ENCODE results near the gene PRDM1.

PRDM1 gene

GRCh38 chr6:106072501-106073090, 13.5 kb upstream of the PRDM1 start:
- DNase-seq, result no peak

- DNase-seq, result no peak
These were observed 12.0 kb upstream of the PRDM1 start for GRCh38 chr6:106074146-106074545.

GRCh38 chr6:106076139-106076538, 10.0 kb upstream of the PRDM1 start:
- DNase-seq, result no peak

DNA sequence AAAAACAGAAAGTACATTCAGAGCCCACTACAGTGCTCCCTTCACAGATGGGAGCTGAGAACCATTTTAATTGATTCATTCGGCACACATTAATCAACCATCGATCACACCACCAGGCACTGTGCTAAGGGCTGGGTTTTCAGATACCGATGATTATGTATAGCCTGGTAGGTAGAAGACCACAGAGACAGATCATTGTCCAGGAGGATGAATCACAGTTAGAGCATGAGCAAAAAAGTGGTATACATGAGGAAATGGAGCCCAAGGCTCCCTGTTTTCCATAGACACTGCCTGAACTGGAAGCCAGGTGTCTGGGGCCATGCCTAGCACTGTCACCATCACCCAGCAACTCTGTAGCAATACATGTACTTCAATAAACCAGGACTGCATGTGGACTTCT, 9.0 kb upstream of the PRDM1 start:
- no peak for DNase-seq

GRCh38 chr6:106077881-106078280, 8.3 kb upstream of the PRDM1 start:
- DNase-seq, result no peak

DNA sequence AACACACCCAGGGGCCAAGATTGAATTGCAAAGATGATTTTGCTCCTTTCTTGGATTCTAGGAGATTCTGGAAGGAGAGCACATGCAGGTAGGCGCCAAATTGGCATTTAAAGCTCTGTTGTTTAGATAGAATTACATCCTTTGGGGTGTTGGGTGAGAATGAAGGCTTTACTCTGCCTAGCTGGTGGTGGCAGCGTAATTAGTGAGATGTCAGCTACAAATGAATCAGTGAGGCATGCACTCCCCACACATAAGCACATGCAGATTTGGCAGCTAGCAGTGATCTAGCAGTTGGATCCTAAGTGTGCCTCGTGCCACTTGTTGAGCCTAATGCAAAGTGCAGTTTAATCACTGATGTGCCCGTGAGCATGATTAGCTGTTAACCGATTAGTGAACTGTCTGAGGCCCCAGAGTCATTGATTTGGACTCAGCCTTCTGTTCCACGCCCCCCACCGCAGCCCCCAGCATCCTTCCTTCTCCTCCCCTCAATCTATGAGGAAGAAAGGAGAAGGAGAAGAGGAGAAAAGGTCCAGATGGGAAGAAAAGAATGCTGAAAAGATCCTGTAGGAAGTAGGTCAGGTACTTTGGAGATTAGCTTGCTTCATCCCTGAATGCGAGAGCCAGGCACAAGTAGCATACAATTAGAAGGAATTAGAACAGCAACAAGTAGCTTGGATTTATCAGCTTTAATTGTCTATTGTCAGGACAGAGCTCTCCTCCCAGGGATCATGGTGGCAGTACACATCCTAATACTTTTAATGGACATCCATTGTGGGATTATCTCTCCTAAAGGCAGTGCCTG, 6.0 kb upstream of the PRDM1 start:
- no peak for DNase-seq

DNA sequence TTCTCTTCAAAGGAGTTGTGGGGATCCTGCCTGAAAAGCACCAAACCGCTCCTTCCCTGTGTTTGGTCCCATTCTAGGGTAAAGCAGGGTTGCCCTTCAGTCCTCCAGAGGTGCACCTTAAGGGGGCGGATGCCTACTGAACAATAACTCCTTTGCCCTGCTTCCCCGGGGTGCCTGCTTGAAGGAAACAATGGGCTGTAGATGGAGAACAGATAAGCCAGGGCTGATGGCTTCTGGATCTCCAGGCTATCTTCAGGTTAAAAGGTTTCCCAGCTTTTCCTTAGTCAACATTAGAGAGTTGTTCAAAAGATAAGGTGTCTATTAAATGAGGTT, 5.4 kb upstream of the PRDM1 start:
- no peak for DNase-seq

DNA sequence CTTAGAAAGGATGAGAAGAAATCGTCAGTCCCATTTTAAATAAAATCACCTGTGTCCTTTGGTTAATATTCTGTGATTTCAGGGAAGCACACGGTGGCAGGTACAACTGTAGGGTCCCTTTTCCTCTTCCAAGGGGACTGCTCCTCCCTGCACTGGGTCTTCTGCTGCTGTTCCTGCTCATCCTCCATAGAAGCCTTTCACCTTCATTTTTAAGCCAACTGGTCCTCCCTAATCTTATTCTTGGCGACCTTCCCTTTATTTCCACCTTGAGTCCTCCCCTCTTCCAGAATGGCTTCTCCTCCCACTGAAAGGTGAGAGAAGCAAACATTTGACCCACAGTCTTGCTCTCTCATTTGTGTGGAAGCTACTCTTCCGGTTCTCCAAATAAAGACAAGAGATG, 4.4 kb upstream of the PRDM1 start:
- no peak for DNase-seq

DNA sequence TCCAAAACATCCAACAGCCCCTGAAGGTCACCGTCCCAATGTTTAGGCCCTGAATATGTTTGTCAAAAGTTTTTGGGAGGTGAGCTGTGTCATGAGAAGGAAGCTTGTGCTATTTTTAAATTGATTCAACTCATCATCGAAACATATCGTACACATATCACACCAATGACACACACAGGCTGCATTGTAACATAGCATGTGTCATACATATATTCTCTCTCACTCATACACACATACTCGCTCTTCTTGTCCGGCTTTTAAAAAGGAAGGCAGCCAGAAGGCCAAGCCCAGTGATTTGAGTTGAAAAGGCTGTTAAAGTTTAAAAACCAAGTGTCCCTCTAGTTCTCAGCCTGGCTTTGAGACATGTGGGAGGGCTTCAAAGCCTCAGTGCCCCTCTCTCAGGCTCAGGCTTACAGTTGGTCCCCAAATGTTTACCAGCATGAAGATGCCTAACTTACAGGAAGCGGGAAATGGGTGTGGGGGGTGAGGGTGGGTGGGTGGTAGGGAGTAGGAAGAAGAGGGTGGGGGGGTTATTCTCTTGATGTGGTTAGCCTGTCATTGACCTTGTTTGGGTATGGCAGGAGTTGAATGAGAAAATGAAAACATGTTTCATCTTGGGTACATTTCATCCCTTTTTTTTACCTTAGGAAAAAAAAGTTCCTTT, 3.3 kb upstream of the PRDM1 start:
- no peak for DNase-seq

DNA sequence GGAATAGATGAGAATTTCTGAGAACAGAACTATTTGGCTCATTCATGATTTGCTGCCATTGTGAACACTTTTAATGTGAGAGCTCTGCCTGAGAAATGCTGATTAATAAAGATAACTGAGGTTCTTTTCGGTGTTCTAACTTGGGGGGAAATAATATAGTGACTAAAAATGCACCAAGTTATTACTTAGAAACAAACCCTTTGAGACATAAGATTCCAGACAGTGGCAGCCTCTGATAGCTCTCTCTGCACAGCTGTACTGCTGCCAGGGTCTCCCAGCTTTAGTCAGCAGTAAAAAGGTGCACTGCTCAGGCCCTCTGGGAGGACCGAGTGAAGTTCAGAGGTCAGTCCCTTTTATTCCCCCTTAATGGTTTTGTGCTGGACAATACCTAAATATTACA, 2.5 kb upstream of the PRDM1 start:
- no peak for DNase-seq

GRCh38 chr6:106084106-106084988, 1.8 kb upstream of the PRDM1 start:
- no peak for DNase-seq

- DNase-seq, result no peak
These were observed 996 bp upstream of the PRDM1 start for GRCh38 chr6:106084989-106085691.

- no peak for DNase-seq
These were observed 498 bp upstream of the PRDM1 start for GRCh38 chr6:106085692-106085983.

- DNase-seq, result no peak
These were observed 659 bp downstream of the PRDM1 start for GRCh38 chr6:106086814-106087175.

DNA sequence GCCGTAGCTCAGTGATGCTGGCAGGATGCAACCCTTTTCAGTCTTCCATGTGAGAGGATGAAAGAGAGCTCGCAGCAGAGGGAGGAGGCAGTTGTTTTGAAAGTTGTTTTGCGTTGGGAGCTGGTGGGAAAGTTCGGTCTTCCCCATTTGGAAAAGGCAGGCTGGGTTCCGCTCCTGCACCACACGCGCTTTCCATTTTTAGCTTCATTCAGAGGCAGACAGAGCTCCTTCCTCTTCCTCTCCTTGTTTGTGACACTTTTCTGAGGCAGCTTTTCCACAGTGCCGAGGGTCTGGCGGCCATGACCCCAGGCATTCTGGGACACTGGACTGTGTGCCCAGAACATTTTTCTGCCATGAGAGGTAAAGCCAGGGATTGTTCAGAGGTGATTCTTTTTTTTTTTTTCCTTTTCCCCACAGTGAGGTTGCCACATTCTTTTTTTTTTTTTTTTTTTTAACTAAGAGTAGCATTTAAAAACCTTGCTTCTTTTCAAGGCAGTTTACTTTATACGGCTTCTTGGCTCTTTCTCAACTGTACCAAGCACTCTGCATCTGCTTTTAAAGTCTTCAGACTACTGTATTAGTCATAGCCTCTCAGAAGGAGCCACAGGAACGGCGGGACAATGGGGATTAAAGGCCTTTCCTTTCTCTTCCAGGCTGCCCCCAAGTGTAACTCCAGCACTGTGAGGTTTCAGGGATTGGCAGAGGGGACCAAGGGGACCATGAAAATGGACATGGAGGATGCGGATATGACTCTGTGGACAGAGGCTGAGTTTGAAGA, 1.6 kb downstream of the PRDM1 start:
- DNase-seq, result no peak

DNA sequence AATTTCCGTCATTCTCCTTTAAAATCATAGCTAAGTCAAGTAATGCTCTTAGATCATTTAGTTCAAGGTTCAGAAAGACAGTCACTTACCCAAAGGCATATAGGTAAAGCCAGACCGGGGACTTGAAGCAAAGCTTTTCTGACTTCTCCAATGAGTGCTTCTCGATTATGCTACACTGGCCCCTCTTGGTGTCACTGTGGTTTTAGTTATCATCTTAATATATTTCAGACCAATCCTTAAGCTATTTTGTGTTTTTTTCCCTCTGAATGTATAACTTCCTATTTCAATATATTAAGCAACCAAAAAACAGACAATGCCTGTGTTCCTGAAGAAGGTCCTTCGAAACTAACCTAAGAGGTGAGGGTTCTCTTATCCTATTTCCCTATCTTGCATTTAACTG, 3.9 kb downstream of the PRDM1 start:
- DNase-seq, result no peak

GRCh38 chr6:106092279-106092678, 6.1 kb downstream of the PRDM1 start:
- DNase-seq, result no peak

DNA sequence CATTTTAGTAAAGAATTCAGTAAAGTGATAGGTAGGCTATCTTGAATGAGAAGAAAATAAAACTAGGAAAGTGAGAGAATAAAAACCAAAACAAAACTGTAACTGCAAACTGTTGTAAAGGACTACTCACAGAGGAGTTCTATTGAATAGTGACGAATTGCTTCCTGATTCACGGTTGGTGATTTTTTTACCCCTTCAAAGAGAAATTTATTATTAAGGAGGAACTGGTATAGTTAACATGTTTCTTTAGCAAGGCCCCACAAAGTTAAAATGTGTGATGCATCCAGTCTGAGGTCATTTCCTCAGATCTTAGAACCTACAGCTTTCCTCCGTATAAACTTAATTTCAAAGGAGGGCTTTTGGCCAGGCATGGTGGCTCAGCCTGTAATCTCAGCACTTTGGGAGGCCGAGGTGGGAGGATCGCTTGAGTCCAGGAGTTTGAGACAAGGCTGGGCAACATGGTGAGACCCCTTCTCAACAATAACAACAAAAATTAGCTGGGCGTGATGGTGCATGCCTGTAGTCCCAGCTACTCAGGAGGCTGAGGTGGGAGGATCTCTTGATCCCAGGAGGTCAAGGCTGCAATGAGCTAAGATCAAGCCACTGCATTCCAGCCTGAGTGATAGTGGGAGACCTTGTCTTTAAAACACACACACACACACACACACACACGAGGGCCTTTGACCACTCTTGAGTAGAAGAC, 8.3 kb downstream of the PRDM1 start:
- no peak for DNase-seq

DNA sequence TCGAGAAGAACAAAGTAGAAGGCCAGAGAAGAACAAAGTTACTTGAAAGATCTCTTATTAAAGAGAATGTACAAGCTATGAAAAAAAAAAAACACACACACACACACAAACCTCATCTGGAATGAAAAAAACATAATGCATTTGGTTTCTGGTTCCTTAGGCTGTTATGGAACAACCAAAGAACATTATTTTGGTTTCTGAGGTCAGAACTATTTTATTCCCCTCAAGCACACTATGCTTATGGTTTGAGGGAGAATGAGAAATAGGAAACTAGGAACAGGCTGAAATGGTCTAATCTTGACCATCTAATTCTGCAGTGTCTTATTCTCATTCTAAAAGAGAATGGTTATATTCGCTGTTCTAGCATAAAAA, 8.8 kb downstream of the PRDM1 start:
- DNase-seq, result no peak

GRCh38 chr6:106097411-106098231, 11.5 kb downstream of the PRDM1 start:
- DNase-seq, result peak; percentile 36
